ENCODE results near the gene TRPM1. TPM values are rescaled to one million over a fixed set of nuclear protein-coding genes. Genes with fewer than 3 reads are reported as not detected.
A peak's percentile ranks its signal among the peaks of the same experiment; 100 is the strongest.

The TRPM1 gene
- total RNA-seq (not detected), polyA plus RNA-seq (under 1 TPM in 1 of 3 donors, not detected in 2; 0.34 TPM)
- long read RNA-seq, donor 1, result 0 reads
- long read RNA-seq, donor 2, result 0 reads
- long read RNA-seq, donor 3, result 0 reads
- long read RNA-seq, donor 4, partial matches to known transcripts, result 0 of 1 reads
- long read RNA-seq, donor 4, other reads (novel, unspliced or antisense), result 1 of 1 reads
- long read RNA-seq, donor 5, result 0 reads
- long read RNA-seq, donor 6, result 0 reads
- long read RNA-seq, donor 7, result 0 reads
- long read RNA-seq, donor 8, result 0 reads
- long read RNA-seq, donor 9, result 0 reads
- long read RNA-seq, donor 10, result 0 reads

DNA sequence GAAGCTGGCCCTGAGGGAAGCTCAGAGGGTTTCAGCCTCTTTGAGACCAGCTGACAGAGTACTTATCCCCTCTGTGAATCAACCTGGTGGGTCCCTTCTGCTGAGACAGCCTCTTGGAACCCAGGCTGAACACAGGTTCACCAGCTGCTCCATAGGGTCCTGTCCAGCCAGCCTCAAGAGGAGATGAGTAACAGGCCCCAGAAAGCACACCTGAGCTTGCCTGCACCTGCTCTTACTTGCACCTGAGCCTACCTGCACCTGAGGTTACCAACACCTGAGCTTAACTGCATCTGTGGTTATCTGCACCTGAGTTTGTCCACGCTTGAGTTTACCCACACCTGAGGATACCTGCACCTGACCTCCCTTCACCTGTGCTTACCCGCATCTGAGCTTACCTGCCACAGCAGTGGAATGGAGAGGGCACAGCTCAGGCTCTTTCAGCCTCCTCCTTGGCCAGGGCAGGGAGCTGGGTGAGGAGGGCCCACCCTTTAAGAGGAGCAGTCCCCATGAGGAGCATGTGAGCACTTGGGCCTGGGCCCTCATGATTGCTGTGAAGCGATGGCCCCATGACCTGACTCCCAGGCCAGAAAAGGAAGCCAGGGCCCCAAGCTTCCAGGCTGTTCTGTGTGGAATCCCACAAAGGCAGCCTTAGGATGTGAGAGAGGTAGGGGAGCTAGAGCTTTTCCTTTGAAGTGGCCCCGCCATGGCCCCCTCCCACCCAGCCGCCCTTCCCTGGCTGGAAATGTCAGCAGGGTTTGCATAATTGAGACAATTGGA lies at the start of gene TRPM1:
TSS of gene TRPM1 (minus strand) at position 464 of the 777 bp plus-strand sequence. CDS start 20,370 bp downstream, outside the sequence.
- no peaks in the 10 kb centered on the region for H3K27me3 ChIP-seq
- DNase-seq, result no peak
- TF ChIP-seq, protein P1, sequence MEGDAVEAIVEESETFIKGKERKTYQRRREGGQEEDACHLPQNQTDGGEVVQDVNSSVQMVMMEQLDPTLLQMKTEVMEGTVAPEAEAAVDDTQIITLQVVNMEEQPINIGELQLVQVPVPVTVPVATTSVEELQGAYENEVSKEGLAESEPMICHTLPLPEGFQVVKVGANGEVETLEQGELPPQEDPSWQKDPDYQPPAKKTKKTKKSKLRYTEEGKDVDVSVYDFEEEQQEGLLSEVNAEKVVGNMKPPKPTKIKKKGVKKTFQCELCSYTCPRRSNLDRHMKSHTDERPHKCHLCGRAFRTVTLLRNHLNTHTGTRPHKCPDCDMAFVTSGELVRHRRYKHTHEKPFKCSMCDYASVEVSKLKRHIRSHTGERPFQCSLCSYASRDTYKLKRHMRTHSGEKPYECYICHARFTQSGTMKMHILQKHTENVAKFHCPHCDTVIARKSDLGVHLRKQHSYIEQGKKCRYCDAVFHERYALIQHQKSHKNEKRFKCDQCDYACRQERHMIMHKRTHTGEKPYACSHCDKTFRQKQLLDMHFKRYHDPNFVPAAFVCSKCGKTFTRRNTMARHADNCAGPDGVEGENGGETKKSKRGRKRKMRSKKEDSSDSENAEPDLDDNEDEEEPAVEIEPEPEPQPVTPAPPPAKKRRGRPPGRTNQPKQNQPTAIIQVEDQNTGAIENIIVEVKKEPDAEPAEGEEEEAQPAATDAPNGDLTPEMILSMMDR (IDR thresholded peaks at IDR 0.05), result no peak
- no peak for TF ChIP-seq POLR2A (IDR thresholded peaks at IDR 0.05)
- 89 to 100% (median 93%) methylated on average over 2 to 5 of the region's 5 CpGs for WGBS, 4 donors
- intact Hi-C loops (cut with DNase I), result no loop called here
- no peak within 1 kb of the TSS for H3K4me3 ChIP-seq
- H3K4me1 ChIP-seq (replicated peaks in 1 of 2), result no peaks in the 10 kb centered on the region
- H3K36me3 ChIP-seq (replicated peaks in 1 of 2), result no peaks in the 10 kb centered on the region
- H3K27ac ChIP-seq, result no peak within 1 kb of the TSS
- H3K9me3 ChIP-seq (replicated peaks in 1 of 3), result no peaks in the 10 kb centered on the region

DNA sequence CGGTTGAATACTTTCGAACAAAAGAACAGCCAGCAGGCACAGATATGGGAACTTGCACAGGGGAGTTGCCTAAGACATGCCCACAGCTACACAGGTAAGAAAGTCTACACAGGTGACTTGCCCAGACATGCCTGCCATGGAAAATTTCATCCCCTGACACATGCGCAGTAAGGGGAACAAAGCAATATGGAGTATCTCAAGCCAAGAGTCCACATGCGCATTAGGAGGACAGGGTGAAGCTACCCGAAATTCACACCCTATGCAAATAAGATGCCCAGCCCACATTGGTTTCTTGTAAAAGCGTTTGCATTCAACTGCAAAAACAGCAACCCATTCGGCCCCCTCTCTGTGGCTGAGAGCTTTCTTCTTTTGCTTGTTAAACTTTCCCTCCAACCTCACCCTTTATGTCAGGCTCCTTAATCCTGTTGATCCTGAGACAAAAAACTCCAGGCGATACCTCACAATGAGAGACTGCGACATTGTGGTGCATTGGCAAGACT lies 49.3 kb upstream of the TRPM1 start:
- H3K27me3 ChIP-seq, result no peaks in the 10 kb centered on the region
- no peak for TF ChIP-seq POLR2A (IDR thresholded peaks at IDR 0.05)
- TF ChIP-seq, protein P1 (IDR thresholded peaks at IDR 0.05), result no peak
- no peaks in the 10 kb centered on the region for H3K36me3 ChIP-seq (replicated peaks in 1 of 2)
- no peaks in the 10 kb centered on the region for H3K9me3 ChIP-seq (replicated peaks in 1 of 3)
- 75 to 82% (median 79%) methylated on average over 9 of the region's 9 CpGs for WGBS, 4 donors
- H3K4me3 ChIP-seq, result no peak overlapping the region
- no peak overlapping the region for H3K27ac ChIP-seq
- intact Hi-C loops (cut with DNase I), result no loop called here
- no peaks in the 10 kb centered on the region for H3K4me1 ChIP-seq (replicated peaks in 1 of 2)
- DNase-seq, result peak in 1 of 7 donors; percentile 24

DNA sequence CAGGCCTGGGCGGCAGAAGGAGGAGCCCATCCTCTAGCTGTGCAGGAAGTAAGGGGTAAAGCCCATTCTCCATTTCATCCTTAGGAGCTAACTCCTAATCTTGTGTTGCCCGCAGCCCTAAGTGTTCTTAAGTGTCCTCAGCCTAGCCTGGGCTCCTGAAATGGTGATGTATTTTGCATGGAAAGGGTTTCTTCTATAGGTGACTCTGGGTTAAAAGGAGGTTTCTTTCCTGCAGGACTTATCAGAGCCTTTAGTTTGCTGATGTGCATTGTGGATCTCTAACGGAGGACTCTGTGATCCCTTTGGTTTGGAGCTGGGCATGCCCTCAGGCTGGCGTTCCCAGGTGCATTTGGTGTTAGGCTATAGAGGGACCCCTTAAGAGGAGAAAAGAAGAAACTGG lies 48.5 kb upstream of the TRPM1 start:
- Histone ChIP-seq H3K9me3 (replicated peaks in 1 of 3) (no peaks in the 10 kb centered on the region), H3K27me3 (no peaks in the 10 kb centered on the region), H3K36me3 (replicated peaks in 1 of 2) (no peaks in the 10 kb centered on the region), H3K27ac (no peak overlapping the region), H3K4me3 (no peak overlapping the region), H3K4me1 (replicated peaks in 1 of 2) (no peaks in the 10 kb centered on the region)
- 88 to 96% (median 90%) methylated on average over 4 of the region's 4 CpGs for WGBS, 4 donors
- DNase-seq, result peak in 1 of 7 donors; percentile 18
- TF ChIP-seq POLR2A (IDR thresholded peaks at IDR 0.05), result no peak
- TF ChIP-seq, protein P1 (IDR thresholded peaks at IDR 0.05), result no peak
- intact Hi-C loops (cut with DNase I), result no loop called here

DNA sequence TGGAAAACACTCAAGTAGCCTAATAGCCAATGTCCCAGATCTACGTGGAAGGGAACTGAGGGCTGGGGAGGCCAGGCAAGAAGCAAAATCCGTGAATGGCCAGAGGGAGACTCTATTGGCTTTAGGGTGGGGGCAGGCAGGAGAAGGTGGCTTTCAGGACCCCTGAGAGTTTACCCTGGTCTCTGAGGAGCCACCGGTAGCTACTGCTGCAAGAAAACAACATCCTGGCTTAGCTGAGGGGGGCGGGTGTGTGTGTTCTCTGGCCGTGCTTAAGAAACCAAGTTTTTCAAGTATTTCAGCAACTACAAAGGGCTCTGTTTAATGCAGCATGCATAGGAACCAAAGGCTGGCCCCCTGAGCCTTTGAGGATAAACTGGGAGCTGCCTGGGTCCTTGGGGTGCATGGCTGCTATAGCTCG lies 47.6 kb upstream of the TRPM1 start:
- DNase-seq, result peak in 1 of 7 donors; percentile 27
- H3K36me3 ChIP-seq (replicated peaks in 1 of 2), result no peaks in the 10 kb centered on the region
- no peak overlapping the region for H3K4me3 ChIP-seq
- intact Hi-C loops (cut with DNase I), result no loop called here
- H3K27ac ChIP-seq, result no peak overlapping the region
- no peaks in the 10 kb centered on the region for H3K9me3 ChIP-seq (replicated peaks in 1 of 3)
- H3K4me1 ChIP-seq (replicated peaks in 1 of 2), result no peaks in the 10 kb centered on the region
- TF ChIP-seq, protein P1 (IDR thresholded peaks at IDR 0.05), result no peak
- no peak for TF ChIP-seq POLR2A (IDR thresholded peaks at IDR 0.05)
- H3K27me3 ChIP-seq, result no peaks in the 10 kb centered on the region
- WGBS, 4 donors, result 54 to 63% (median 57%) methylated on average over 6 of the region's 6 CpGs

All from adrenal gland (tissue), 19 donors.